Thyroid gland (tissue), 4 donors: ENCODE results near the gene PLEKHA5. TPM values are rescaled to one million over a fixed set of nuclear protein-coding genes. Genes with fewer than 3 reads are reported as not detected.

Experiments used
- DNase-seq, 2 donors: peaks; one replicate each; pipeline ENCODE4 v3.0.0-alpha.2; 2019
- H3K27ac ChIP-seq, 3 donors: fragments of 200-600 bp; sonication (generic); 1 replicate in 2 of 3; 2 replicates in 1 of 3; pipeline ENCODE4 v1.5.1; 2016 to 2019; ENCODE audit warnings: mild to moderate bottlenecking in 1 of 3, moderate library complexity in 1 of 3
- H3K27me3 ChIP-seq: fragments of 200-600 bp; sonication (generic); one replicate; pipeline ENCODE4 v1.5.1; 2019
- H3K36me3 ChIP-seq, 2 donors: fragments of 200-600 bp; sonication (generic); one replicate each; pipeline ENCODE4 v1.5.1; 2016 to 2019
- H3K4me1 ChIP-seq, 2 donors: fragments of 200-600 bp; sonication (generic); one replicate each; pipeline ENCODE4 v1.5.1; 2017 to 2019
- H3K4me3 ChIP-seq, 3 donors: fragments of 200-600 bp; sonication (generic); replicated peaks in 1 of 3; 1 replicate in 2 of 3; 2 replicates in 1 of 3; pipeline ENCODE4 v1.5.1; 2016; ENCODE audit warnings: mild to moderate bottlenecking in 1 of 3
- H3K9me3 ChIP-seq: fragments of 200-600 bp; sonication (generic); one replicate; pipeline ENCODE4 v1.5.1; 2017
- CTCF ChIP-seq, 6 experiments: fragments of 200-600 bp in 3 of 6; fragments of 450-650 bp in 3 of 6; sonication (generic) in 3 of 6; IDR thresholded peaks; one replicate each; pipeline ENCODE4 v1.5.1; 2016 to 2019; ENCODE audit warnings: antibody characterized with exemption in 6 of 6, mild to moderate bottlenecking in 2 of 6, inconsistent platforms in 1 of 6, moderate library complexity in 1 of 6
- POLR2A ChIP-seq, 2 donors: fragments of 450-650 bp; IDR thresholded peaks; one replicate each; pipeline ENCODE4 v1.6.1; 2017; ENCODE audit warnings: antibody characterized with exemption in 2 of 2, mild to moderate bottlenecking in 2 of 2, moderate library complexity in 1 of 2
- WGBS, 2 donors: methylation state at CpG; one replicate each; pipeline ENCODE4 v1.1.5; 2017; 5-methylcytosine and 5-hydroxymethylcytosine counted together
- intact Hi-C: fragments of 100-400 bp; cut with DNase I; formaldehyde crosslinking; loops from one replicate; pipeline ENCODE4 v1.15.1; 2023
- total RNA-seq, 4 donors: library from RNA; depleted of rRNA; stranded (reverse); fragments of >200 nt; gene quantifications; one replicate each; pipeline ENCODE4 v1.2.3, GENCODE V29; 2016

The PLEKHA5 gene
- total RNA-seq, 4 donors from 2014 or later: 35.4 to 48.6 (median 40.8) TPM

GRCh38 chr12:19128485-19128884 is 1.0 kb upstream of the PLEKHA5 start:
- 89 to 94% methylated on average over 2 of the region's 2 CpGs for WGBS, 2 donors
- H3K27me3 ChIP-seq: no peaks in the 10 kb centered on the region
- peak overlapping the region in 2 of 3 donors; percentile 73 to 80 for H3K27ac ChIP-seq
- TF ChIP-seq POLR2A (IDR thresholded peaks at IDR 0.05): no peak
- no peak for TF ChIP-seq CTCF (IDR thresholded peaks at IDR 0.05)
- H3K36me3 ChIP-seq: no peaks in the 10 kb centered on the region
- no peak overlapping the region for H3K4me3 ChIP-seq
- intact Hi-C loops: no loop called here
- no peaks in the 10 kb centered on the region for H3K9me3 ChIP-seq
- no peak for DNase-seq
- H3K4me1 ChIP-seq: peaks cover 9 to 11% of the 10 kb centered on the region in 2 donors

GRCh38 chr12:19129122-19129485 is 429 bp upstream of the PLEKHA5 start:
- WGBS, 2 donors: 6 to 10% methylated on average over 10 to 12 of the region's 12 CpGs
- Histone ChIP-seq H3K4me3 (peak overlapping the region in 2 of 3 donors; percentile 19 to 20), H3K4me1 (peaks cover 9 to 11% of the 10 kb centered on the region in 2 donors), H3K9me3 (no peaks in the 10 kb centered on the region), H3K27ac (peak overlapping the region; percentile 73 to 90 (median 80)), H3K27me3 (no peaks in the 10 kb centered on the region), H3K36me3 (no peaks in the 10 kb centered on the region)
- intact Hi-C loops: no loop called here
- TF ChIP-seq CTCF (IDR thresholded peaks at IDR 0.05): no peak
- no peak for TF ChIP-seq POLR2A (IDR thresholded peaks at IDR 0.05)
- DNase-seq: no peak

GRCh38 chr12:19130224-19131024 is 891 bp downstream of the PLEKHA5 start:
- peak overlapping the region; percentile 40 to 85 (median 72) for H3K4me3 ChIP-seq
- no peaks in the 10 kb centered on the region for H3K9me3 ChIP-seq

GRCh38 chr12:19131025-19131444 is 1.5 kb downstream of the PLEKHA5 start:
- H3K36me3 ChIP-seq: no peaks in the 10 kb centered on the region
- H3K9me3 ChIP-seq: no peaks in the 10 kb centered on the region
- WGBS, 2 donors: 4 to 5% methylated on average over 7 of the region's 7 CpGs
- H3K4me1 ChIP-seq: peaks cover 9 to 11% of the 10 kb centered on the region in 2 donors
- peak; percentile 26 to 40 for DNase-seq
- TF ChIP-seq CTCF (IDR thresholded peaks at IDR 0.05) (no peak), POLR2A (IDR thresholded peaks at IDR 0.05) (peak in 1 of 2 donors; percentile 48)
- H3K4me3 ChIP-seq: peak overlapping the region; percentile 40 to 85 (median 72)
- peak overlapping the region; percentile 95 to 96 (median 96) for H3K27ac ChIP-seq
- intact Hi-C loops: no loop called here
- H3K27me3 ChIP-seq: no peaks in the 10 kb centered on the region

More at GRCh38 chr12:19130224-19131024, 891 bp downstream of the PLEKHA5 start:
- DNase-seq: peak; percentile 42 to 46
- TF ChIP-seq POLR2A (IDR thresholded peaks at IDR 0.05): no peak
- no peak for TF ChIP-seq CTCF (IDR thresholded peaks at IDR 0.05)
- 0 to 1% methylated on average over 30 to 37 of the region's 61 CpGs for WGBS, 2 donors
- H3K36me3 ChIP-seq: no peaks in the 10 kb centered on the region
- H3K27me3 ChIP-seq: no peaks in the 10 kb centered on the region
- H3K27ac ChIP-seq: peak overlapping the region; percentile 95 to 96 (median 96)
- peaks cover 9 to 11% of the 10 kb centered on the region in 2 donors for H3K4me1 ChIP-seq
- intact Hi-C loops: no loop called here

- WGBS, 2 donors: 95% methylated on average over 4 of the region's 4 CpGs
- no peaks in the 10 kb centered on the region for H3K27me3 ChIP-seq
- no peak for TF ChIP-seq CTCF (IDR thresholded peaks at IDR 0.05)
- no peak for TF ChIP-seq POLR2A (IDR thresholded peaks at IDR 0.05)
- no peak overlapping the region for H3K4me3 ChIP-seq
- no peak overlapping the region for H3K27ac ChIP-seq
- intact Hi-C loops: no loop called here
- H3K36me3 ChIP-seq: no peaks in the 10 kb centered on the region
- no peak for DNase-seq
- H3K4me1 ChIP-seq: peaks cover 9 to 10% of the 10 kb centered on the region in 2 donors
- H3K9me3 ChIP-seq: no peaks in the 10 kb centered on the region
Measured at GRCh38 chr12:19138551-19138950, 9.0 kb downstream of the PLEKHA5 start.
